Measurements from ENCODE around the gene ARHGAP20.

GRCh38 chr11:110655967-110656366 lies 56.3 kb downstream of the ARHGAP20 start:
- TF ChIP-seq CTCF (IDR thresholded peaks at IDR 0.05; ENCODE audit: low read length) (no peak), EZH2 (optimal IDR thresholded peaks at IDR 0.05; ENCODE audit: low read depth, low read length) (no peak), EZH2phosphoT487 (IDR thresholded peaks at IDR 0.05; ENCODE audit: low read length) (no peak)
